ENCODE measurements around the gene SPSB3. TPM values are rescaled to one million over a fixed set of nuclear protein-coding genes. Genes with fewer than 3 reads are reported as not detected.

Gene SPSB3
- total and polyA plus RNA-seq, 9 of the 15 experiments (the other 6 are each of a cell fraction or from before 2014, with no cell fraction given), result 0.39 to 37.4 (median 7.1) TPM

GRCh38 chr16:1773703-1774447 is 8.5 kb downstream of the SPSB3 start (continued):
- TF ChIP-seq, protein P1, sequence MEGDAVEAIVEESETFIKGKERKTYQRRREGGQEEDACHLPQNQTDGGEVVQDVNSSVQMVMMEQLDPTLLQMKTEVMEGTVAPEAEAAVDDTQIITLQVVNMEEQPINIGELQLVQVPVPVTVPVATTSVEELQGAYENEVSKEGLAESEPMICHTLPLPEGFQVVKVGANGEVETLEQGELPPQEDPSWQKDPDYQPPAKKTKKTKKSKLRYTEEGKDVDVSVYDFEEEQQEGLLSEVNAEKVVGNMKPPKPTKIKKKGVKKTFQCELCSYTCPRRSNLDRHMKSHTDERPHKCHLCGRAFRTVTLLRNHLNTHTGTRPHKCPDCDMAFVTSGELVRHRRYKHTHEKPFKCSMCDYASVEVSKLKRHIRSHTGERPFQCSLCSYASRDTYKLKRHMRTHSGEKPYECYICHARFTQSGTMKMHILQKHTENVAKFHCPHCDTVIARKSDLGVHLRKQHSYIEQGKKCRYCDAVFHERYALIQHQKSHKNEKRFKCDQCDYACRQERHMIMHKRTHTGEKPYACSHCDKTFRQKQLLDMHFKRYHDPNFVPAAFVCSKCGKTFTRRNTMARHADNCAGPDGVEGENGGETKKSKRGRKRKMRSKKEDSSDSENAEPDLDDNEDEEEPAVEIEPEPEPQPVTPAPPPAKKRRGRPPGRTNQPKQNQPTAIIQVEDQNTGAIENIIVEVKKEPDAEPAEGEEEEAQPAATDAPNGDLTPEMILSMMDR (IDR thresholded peaks at IDR 0.05 in 2 of 3, conservative IDR thresholded peaks at IDR 0.05 in 1 of 3; ENCODE audit: insufficient read depth in 2 of 3, low read depth in 1 of 3, low read length in 3 of 3), result peak in 1 of 3 experiments; percentile 1; a peak in 1 of 6 replicates
- TF ChIP-seq BRCA1 (IDR thresholded peaks at IDR 0.05) (no peak), BRCA1 (CRISPR knock-in tag; IDR thresholded peaks at IDR 0.05) (0 out of 2 replicates have a peak, but pooled peaks have one; percentile 19), MBD2 (IDR thresholded peaks at IDR 0.05; ENCODE audit: borderline replicate concordance, low read depth) (peak; percentile 8; the same call in 1 of the 2 replicates), HNRNPL (IDR thresholded peaks at IDR 0.05; ENCODE audit: low read depth, low read length) (no peak), MYNN (IDR thresholded peaks at IDR 0.05) (0 out of 2 replicates have a peak, but pooled peaks have one; percentile 19), MYNN (CRISPR knock-in tag; IDR thresholded peaks at IDR 0.05) (no peak), SRSF3 (IDR thresholded peaks at IDR 0.05; ENCODE audit: insufficient read depth, low read length) (no peak), ZNF584 (CRISPR knock-in tag; IDR thresholded peaks at IDR 0.05; ENCODE audit: low read depth) (peak; percentile 6; the same call in 1 of the 2 replicates), SRF (CRISPR knock-in tag; IDR thresholded peaks at IDR 0.05) (no peak), ZC3H4 (CRISPR knock-in tag; IDR thresholded peaks at IDR 0.05; ENCODE audit: borderline replicate concordance) (0 out of 2 replicates have a peak, but pooled peaks have one; percentile 4), ZNF253 (CRISPR knock-in tag; conservative IDR thresholded peaks at IDR 0.05) (no peak), MAZ (CRISPR knock-in tag; conservative IDR thresholded peaks at IDR 0.05 in 1 of 2, IDR thresholded peaks at IDR 0.05 in 1 of 2) (no peak), GATA2 (CRISPR knock-in tag; IDR thresholded peaks at IDR 0.05) (no peak), HNRNPLL (IDR thresholded peaks at IDR 0.05; ENCODE audit: low read depth, low read length, poor library complexity, severe bottlenecking) (no peak), PHB2 (IDR thresholded peaks at IDR 0.05; ENCODE audit: low read depth) (no peak)
- TF ChIP-seq, protein P2, sequence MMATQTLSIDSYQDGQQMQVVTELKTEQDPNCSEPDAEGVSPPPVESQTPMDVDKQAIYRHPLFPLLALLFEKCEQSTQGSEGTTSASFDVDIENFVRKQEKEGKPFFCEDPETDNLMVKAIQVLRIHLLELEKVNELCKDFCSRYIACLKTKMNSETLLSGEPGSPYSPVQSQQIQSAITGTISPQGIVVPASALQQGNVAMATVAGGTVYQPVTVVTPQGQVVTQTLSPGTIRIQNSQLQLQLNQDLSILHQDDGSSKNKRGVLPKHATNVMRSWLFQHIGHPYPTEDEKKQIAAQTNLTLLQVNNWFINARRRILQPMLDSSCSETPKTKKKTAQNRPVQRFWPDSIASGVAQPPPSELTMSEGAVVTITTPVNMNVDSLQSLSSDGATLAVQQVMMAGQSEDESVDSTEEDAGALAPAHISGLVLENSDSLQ (IDR thresholded peaks at IDR 0.05), result no peak

Measured in K562 (cell line).